Suprapubic skin (tissue), 4 donors: ENCODE data around the gene OSCP1.

ENCODE experiments used
- EP300 ChIP-seq: sonication (generic); formaldehyde crosslinking; IDR thresholded peaks from one replicate; pipeline ENCODE4 v1.6.1; 2017; ENCODE audit warnings: antibody characterized with exemption
- POLR2A ChIP-seq, 2 donors: fragments of 450-650 bp; IDR thresholded peaks; one replicate each; pipeline ENCODE4 v1.6.1; 2017; ENCODE audit warnings: antibody characterized with exemption in 2 of 2, mild to moderate bottlenecking in 2 of 2, moderate library complexity in 2 of 2
- POLR2AphosphoS5 ChIP-seq, 3 donors: sonication (generic); formaldehyde crosslinking; IDR thresholded peaks; one replicate each; pipeline ENCODE4 v1.6.1; 2017; ENCODE audit warnings: antibody characterized with exemption in 3 of 3
- TF ChIP-seq, protein P1 (sequence below), 2 donors: fragments of 200-600 bp in 1 of 2; fragments of 450-650 bp in 1 of 2; sonication (generic) in 1 of 2; IDR thresholded peaks; one replicate each; pipeline ENCODE4 v1.5.1; 2016 to 2019; ENCODE audit warnings: antibody characterized with exemption in 2 of 2, mild to moderate bottlenecking in 1 of 2, moderate library complexity in 1 of 2

DNA sequence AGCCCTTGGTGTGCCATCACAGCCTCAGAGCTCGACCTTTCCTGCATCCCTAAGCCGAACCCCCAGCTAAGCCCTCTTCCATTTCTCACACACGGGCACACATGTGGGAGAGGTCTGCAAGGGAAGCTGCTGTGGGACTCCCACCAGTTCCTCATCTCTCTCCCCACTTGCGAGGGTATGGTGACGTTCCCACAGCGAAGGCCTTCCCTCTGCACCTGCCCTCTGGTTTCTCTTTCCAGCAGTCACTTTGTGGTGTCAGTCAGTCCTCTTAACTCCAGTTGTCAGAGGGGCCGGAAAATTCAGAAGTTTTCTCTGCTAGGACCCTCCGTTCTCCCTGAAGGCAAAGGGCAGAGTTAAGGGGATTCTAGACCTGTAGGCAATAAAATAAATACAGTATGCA lies 59.0 kb downstream of the OSCP1 start:
- no peak for TF ChIP-seq POLR2AphosphoS5 (IDR thresholded peaks at IDR 0.05)
- TF ChIP-seq POLR2A (IDR thresholded peaks at IDR 0.05), result no peak
- TF ChIP-seq, protein P1, sequence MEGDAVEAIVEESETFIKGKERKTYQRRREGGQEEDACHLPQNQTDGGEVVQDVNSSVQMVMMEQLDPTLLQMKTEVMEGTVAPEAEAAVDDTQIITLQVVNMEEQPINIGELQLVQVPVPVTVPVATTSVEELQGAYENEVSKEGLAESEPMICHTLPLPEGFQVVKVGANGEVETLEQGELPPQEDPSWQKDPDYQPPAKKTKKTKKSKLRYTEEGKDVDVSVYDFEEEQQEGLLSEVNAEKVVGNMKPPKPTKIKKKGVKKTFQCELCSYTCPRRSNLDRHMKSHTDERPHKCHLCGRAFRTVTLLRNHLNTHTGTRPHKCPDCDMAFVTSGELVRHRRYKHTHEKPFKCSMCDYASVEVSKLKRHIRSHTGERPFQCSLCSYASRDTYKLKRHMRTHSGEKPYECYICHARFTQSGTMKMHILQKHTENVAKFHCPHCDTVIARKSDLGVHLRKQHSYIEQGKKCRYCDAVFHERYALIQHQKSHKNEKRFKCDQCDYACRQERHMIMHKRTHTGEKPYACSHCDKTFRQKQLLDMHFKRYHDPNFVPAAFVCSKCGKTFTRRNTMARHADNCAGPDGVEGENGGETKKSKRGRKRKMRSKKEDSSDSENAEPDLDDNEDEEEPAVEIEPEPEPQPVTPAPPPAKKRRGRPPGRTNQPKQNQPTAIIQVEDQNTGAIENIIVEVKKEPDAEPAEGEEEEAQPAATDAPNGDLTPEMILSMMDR (IDR thresholded peaks at IDR 0.05), result no peak
- TF ChIP-seq EP300, result no peak
